Loucy (cell line): ENCODE results near the gene IL23R.

Source experiments
- H2AFZ ChIP-seq: fragments of 200-600 bp; sonication (generic); 2 replicates; pipeline ENCODE4 v1.6.0; 2016; ENCODE audit warnings: antibody characterized with exemption, mild to moderate bottlenecking, low read length, moderate library complexity
- H3F3A ChIP-seq: fragments of 200-600 bp; 2 replicates; pipeline ENCODE4 v1.6.0; 2016; ENCODE audit warnings: antibody characterized with exemption, low read depth, mild to moderate bottlenecking
- H3K27me3 ChIP-seq: fragments of 200-600 bp; sonication (generic); 2 replicates; pipeline ENCODE4 v1.6.1; 2014; ENCODE audit warnings: low read length, mild to moderate bottlenecking; ENCODE audit not compliant: insufficient read depth, poor library complexity, severe bottlenecking
- H3K36me3 ChIP-seq: fragments of 200-600 bp; sonication (generic); 2 replicates; pipeline ENCODE4 v1.6.1; 2016; ENCODE audit warnings: low read length; ENCODE audit not compliant: insufficient read depth
- H3K4me1 ChIP-seq: fragments of 200-600 bp; sonication (generic); 2 replicates; pipeline ENCODE4 v1.5.1; 2014; ENCODE audit warnings: low read length, mild to moderate bottlenecking; ENCODE audit not compliant: insufficient read depth, poor library complexity, severe bottlenecking
- H3K4me2 ChIP-seq: fragments of 200-600 bp; sonication (generic); 2 replicates; pipeline ENCODE4 v1.6.0; 2014; ENCODE audit warnings: antibody characterized with exemption, low read length, low read depth, mild to moderate bottlenecking; ENCODE audit not compliant: poor library complexity, severe bottlenecking
- H3K4me3 ChIP-seq: fragments of 200-600 bp; sonication (generic); 2 replicates; pipeline ENCODE4 v1.5.1; 2014; ENCODE audit warnings: low read length, mild to moderate bottlenecking, mixed read lengths; ENCODE audit not compliant: poor library complexity, severe bottlenecking
- H3K79me2 ChIP-seq: fragments of 200-600 bp; sonication (generic); 2 replicates; pipeline ENCODE4 v1.6.1; 2014; ENCODE audit warnings: low read length; ENCODE audit not compliant: insufficient read depth
- H3K9ac ChIP-seq: fragments of 200-600 bp; sonication (generic); 2 replicates; pipeline ENCODE4 v1.6.0; 2014; ENCODE audit warnings: mild to moderate bottlenecking, low read depth, low read length, moderate library complexity; ENCODE audit not compliant: poor library complexity, severe bottlenecking
- H3K9me2 ChIP-seq: fragments of 200-600 bp; sonication (generic); replicated peaks from 2 replicates; pipeline ENCODE4 v1.6.1; 2016; ENCODE audit warnings: low read depth, low read length, mixed read lengths
- H3K9me3 ChIP-seq: fragments of 200-600 bp; sonication (generic); 2 replicates; pipeline ENCODE4 v1.6.1; 2014; ENCODE audit warnings: mild to moderate bottlenecking, antibody characterized with exemption, low read length, low read depth; ENCODE audit not compliant: insufficient read depth
- H4K20me1 ChIP-seq: fragments of 200-600 bp; sonication (generic); 2 replicates; pipeline ENCODE4 v1.6.0; 2014; ENCODE audit warnings: antibody characterized with exemption, low read length, mild to moderate bottlenecking; ENCODE audit not compliant: insufficient read depth, poor library complexity, severe bottlenecking
- EZH2phosphoT487 ChIP-seq: fragments of 200-600 bp; IDR thresholded peaks from 2 replicates; pipeline ENCODE4 v1.6.1; 2018; ENCODE audit warnings: antibody characterized with exemption, mild to moderate bottlenecking, moderate library complexity, borderline replicate concordance
- TF ChIP-seq, protein P1 (sequence below): fragments of 200-600 bp; sonication (generic); conservative IDR thresholded peaks from 2 replicates; pipeline ENCODE4 v1.5.1; 2014; ENCODE audit warnings: mild to moderate bottlenecking, antibody characterized with exemption, low read length

IL23R gene

DNA sequence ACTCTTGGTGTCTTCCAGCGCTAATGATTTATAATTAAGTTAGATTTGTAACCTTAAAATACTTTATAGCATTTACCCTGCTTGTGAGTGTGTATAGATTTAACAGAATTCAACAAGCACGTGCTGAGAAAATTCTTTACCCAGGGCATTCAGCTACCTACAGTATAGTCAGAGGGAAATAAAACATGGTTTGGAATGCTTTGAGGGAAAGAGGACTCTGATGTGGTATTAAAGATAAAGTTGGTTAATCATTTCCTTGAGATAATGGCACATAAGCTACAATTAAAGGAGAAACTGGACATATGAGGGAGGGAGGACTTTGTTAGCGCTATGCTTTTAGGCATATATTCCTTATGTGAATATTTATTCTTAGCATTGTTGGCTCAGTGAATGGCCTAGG is 115.0 kb downstream of the IL23R start:
- H3K9me3 ChIP-seq: no peaks in the 10 kb centered on the region
- no peaks in the 10 kb centered on the region for H3K36me3 ChIP-seq
- H3K79me2 ChIP-seq: no peaks in the 10 kb centered on the region
- no peak overlapping the region for H2AFZ ChIP-seq
- no peaks in the 10 kb centered on the region for H3F3A ChIP-seq
- H4K20me1 ChIP-seq: no peaks in the 10 kb centered on the region
- H3K4me2 ChIP-seq: no peak overlapping the region
- no peaks in the 10 kb centered on the region for H3K27me3 ChIP-seq
- no peak for TF ChIP-seq EZH2phosphoT487
- TF ChIP-seq, protein P1, sequence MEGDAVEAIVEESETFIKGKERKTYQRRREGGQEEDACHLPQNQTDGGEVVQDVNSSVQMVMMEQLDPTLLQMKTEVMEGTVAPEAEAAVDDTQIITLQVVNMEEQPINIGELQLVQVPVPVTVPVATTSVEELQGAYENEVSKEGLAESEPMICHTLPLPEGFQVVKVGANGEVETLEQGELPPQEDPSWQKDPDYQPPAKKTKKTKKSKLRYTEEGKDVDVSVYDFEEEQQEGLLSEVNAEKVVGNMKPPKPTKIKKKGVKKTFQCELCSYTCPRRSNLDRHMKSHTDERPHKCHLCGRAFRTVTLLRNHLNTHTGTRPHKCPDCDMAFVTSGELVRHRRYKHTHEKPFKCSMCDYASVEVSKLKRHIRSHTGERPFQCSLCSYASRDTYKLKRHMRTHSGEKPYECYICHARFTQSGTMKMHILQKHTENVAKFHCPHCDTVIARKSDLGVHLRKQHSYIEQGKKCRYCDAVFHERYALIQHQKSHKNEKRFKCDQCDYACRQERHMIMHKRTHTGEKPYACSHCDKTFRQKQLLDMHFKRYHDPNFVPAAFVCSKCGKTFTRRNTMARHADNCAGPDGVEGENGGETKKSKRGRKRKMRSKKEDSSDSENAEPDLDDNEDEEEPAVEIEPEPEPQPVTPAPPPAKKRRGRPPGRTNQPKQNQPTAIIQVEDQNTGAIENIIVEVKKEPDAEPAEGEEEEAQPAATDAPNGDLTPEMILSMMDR: no peak
- no peaks in the 10 kb centered on the region for H3K9me2 ChIP-seq
- H3K4me1 ChIP-seq: peaks cover 27% of the 10 kb centered on the region
- no peak overlapping the region for H3K4me3 ChIP-seq
- H3K9ac ChIP-seq: no peak overlapping the region

DNA sequence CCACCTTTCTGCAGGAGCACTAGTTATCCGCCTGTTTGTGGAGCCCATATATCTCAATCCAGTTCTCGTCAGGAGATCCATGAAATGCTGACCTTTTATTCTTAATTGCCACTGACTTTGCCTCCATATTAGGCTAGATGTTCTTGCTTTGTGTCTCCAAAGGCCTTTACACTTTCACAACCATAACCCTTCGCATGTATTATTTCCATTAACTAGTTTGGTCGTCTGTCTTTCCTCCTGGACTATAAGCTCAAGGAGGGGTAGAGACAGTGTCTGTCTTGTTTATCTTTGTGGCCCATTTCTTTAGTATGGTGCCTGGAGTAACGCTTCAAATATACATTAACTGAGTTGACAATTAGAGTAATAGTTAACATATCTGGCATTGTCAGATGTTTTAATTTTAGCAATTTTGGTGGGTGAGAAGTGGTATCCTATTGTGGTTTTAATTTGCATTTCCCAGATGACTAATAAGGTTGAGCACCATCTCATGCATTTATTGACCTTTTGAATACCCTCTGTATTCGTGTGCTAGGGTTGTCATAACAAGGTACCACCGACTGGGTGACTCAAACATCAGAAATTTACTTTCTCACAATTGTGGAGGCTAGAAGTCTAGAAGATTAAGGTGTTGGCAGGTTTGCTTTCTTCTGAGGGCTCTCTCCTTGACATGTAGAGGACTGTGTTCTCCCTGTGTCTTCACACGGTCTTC is 119.7 kb downstream of the IL23R start:
- no peaks in the 10 kb centered on the region for H3K79me2 ChIP-seq
- TF ChIP-seq, protein P1: no peak
- no peak for TF ChIP-seq EZH2phosphoT487
- H3K27me3 ChIP-seq: no peaks in the 10 kb centered on the region
- no peak overlapping the region for H2AFZ ChIP-seq
- no peaks in the 10 kb centered on the region for H3K9me2 ChIP-seq
- H3F3A ChIP-seq: no peaks in the 10 kb centered on the region
- peaks cover 18% of the 10 kb centered on the region for H3K4me1 ChIP-seq
- no peak overlapping the region for H3K9ac ChIP-seq
- peaks cover 7% of the 10 kb centered on the region for H3K9me3 ChIP-seq
- no peaks in the 10 kb centered on the region for H4K20me1 ChIP-seq
- H3K4me3 ChIP-seq: no peak overlapping the region
- H3K36me3 ChIP-seq: no peaks in the 10 kb centered on the region
- H3K4me2 ChIP-seq: no peak overlapping the region

DNA sequence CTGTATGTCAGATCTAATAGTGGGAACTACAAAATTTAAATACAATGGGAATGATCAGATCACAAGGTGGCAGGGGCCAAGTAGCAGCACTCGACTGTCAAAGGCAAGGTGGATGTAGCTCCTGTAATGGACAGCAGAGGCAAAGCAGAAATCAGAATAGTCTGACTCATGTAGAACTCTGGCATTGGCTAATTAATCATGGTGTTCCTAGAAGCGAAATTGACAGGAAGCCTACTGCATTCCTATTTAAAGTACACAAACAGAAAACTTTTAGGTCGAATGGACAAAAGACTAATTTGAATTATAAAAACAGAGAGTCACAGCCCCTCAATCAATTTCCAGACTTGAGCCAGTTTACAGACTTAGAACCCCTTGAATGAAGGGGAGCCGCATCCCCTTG is 124.0 kb downstream of the IL23R start:
- Histone ChIP-seq H2AFZ (no peak overlapping the region), H3K79me2 (no peaks in the 10 kb centered on the region), H3K4me2 (no peak overlapping the region), H3K36me3 (no peaks in the 10 kb centered on the region), H3K27me3 (no peaks in the 10 kb centered on the region), H3F3A (no peaks in the 10 kb centered on the region), H3K4me3 (no peak overlapping the region), H3K9me2 (no peaks in the 10 kb centered on the region), H3K9ac (no peak overlapping the region), H3K4me1 (peaks cover 11% of the 10 kb centered on the region), H3K9me3 (peaks cover 7% of the 10 kb centered on the region), H4K20me1 (no peaks in the 10 kb centered on the region)
- no peak for TF ChIP-seq EZH2phosphoT487
